DMS53 (cell line): Measurements from ENCODE around the gene CHRM4.

Source experiments
- DNase-seq: peaks from one replicate; lab custom pipeline; 2025; lab: John Stamatoyannopoulos, UW

CHRM4 gene

DNA sequence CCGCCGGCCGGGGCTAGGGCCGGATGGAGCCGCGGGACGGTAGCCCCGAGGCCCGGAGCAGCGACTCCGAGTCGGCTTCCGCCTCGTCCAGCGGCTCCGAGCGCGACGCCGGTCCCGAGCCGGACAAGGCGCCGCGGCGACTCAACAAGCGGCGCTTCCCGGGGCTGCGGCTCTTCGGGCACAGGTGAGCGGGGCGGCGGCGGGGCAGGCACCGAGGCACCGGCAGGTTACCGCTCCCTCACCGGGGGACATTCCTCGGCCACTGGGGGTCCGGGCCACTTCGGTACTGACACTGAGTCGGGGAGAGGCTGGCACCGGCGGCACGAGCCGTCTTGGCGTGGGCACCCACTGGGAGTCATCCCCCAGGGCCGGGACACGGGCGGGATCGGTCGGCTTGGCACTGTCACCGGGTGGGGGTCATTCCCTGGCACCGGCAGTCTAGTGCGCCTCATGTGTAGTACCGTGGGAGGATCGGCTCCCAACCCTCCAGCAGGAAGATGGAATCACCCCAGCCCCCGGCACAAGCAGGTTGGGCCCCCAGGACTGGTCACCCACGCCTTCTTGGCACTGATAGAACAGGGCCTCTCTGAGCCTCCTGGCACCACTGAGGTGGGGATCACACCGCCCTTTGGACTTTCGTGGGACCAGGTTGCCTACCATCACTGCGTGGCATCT is 43.8 kb downstream of the CHRM4 start:
- peak; percentile 36 for DNase-seq

DNA sequence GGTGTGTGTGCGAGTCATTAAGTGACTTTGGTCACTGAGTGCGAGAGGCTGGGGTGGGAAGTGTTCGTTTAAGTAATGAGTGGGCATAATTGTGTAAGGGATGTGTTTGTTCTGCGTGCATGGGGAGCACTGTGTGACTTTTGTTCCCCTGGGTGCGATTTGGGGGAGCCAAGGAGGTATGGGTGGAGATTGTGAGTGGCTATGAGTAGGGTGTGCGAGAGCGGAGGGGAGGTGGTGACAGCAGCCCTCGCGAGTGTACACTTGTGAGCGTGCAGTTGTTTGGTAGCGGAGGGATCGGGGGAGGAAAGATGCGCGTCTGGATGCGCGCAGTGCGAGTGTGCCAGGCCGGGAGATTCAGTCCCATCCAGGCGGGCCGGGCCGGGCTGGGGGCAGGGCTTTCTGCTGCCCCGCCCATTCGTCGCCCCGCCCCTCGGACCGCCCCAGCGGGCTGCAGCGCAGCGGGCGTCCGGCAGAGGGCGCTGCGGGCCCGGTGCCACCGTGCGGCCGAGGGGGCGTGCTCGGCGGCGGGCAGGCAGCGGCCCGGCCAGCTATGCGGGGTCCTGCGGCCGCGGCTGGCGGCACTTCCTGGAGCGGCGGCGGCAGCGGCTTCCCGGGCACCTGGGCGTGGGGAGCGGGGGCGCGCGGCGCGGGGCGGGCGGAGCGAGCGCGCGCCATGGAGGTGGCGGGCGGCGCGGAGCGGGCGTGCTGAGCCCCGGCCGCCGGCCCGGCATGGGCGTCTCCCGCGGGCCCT is 44.5 kb downstream of the CHRM4 start, which contains the start of gene DGKZ:
TSS of gene DGKZ (plus strand) at position 578 of the 751 bp plus-strand sequence. CDS start 197 bp downstream, outside the sequence.
- peak; percentile 88 for DNase-seq

DNA sequence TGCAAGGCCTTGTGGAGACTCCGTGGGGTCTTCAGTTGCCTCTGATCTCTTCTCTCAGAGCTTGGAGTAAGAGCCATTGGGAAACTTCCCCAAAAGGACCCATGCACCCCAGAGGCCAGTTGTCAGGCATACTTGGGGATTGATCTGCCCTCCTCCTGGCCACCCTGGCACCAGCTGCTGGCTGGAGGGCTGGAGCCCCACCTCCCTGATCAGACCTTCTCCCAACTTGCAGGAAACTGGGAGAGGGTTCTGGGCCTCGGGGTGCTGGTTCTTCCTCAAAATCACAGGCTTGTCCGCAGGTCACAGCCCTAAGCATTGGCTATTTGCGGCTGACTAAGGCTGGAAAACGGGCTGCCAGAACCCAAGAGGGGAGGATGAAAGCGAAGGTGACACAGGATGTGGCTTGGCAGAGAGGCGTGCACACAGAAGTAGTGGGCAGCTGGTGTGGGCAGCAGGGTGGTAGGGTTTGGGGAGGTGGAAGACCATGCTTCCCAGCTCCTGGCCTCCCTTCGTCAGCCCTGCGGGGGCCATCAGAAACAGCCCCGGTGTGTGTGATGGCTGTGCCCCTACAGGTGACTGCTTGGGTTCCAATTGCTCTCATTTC is 45.6 kb downstream of the CHRM4 start:
- no peak for DNase-seq

DNA sequence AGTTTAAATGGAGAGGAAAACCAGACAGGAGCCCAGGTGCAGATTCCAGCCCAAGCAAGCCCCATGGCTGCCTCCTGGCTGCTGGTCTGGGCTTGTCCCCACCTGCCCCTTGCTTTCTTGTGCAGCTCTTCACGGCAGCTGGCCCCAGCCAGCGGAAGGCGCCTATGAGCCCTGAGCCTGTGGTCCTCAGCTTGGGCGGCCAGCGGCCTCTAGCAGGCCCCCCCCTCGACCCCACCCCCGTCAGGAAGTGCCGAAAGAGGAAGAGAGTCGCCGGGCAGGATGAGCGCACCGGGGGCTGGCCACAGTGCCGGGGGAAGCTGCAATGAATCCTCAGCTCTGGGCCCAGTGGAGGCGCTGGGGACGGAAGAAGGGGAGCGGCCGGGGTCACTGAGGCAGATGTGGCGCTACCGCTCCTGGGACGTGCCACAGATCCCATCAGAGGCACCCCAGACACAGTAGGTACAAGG is 46.4 kb downstream of the CHRM4 start:
- no peak for DNase-seq

DNA sequence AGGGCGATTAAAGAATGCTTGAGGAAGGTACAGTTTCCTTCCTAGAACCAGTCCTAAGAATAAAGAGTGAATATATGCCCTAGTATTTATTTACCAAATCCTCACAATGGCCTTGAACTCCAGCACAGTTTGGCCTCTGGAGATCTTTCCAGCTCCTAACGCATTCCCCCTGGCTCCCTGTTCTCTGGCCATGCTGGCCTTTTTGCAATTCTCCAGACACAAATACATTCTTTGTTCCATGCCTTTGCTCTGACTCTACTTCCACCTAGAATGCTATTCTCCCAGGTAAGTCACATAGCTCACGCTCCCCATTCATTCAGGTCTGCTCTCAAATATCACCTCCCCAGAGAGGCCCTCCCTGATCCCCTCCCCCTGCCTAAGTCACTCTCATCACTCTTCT is 48.1 kb downstream of the CHRM4 start:
- no peak for DNase-seq

DNA sequence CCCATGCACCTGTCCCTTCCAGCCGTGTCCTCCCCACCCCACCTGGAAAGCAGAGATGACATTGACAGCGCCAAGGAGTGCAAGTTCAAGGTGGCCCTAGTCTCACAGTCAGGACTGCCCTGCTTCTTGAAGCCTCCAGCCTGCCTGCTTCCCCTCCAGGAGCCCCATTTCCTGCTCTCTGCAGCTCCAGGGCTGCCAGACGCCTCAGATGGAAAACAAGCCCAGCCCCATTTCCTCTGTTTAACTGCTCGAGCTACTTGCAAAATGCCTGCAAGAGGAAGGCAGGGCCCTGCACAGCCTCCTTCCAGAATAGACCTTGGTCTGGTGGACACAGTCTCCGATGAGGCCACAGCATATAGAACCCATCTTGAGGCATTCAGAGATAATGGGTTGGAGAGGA is 49.3 kb downstream of the CHRM4 start:
- DNase-seq: no peak

DNA sequence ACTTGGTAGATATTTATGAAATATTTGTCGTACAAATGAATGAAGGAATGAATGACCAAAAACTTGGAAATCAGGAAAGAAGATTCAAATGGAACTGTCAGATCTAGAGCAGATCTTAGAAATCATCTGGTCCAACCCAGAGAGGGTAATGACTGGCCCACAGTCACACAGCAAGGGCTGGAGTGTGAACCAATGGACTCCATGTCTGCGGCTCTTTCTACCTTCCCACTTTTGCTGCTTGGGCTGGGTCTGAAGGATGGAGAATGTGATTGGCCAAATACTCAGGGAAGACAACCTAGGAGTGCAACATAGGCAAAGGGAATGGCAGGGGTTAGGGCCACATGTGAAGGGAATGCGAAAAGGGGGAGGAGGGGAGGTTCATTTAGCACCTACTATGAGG is 50.1 kb downstream of the CHRM4 start:
- no peak for DNase-seq

DNA sequence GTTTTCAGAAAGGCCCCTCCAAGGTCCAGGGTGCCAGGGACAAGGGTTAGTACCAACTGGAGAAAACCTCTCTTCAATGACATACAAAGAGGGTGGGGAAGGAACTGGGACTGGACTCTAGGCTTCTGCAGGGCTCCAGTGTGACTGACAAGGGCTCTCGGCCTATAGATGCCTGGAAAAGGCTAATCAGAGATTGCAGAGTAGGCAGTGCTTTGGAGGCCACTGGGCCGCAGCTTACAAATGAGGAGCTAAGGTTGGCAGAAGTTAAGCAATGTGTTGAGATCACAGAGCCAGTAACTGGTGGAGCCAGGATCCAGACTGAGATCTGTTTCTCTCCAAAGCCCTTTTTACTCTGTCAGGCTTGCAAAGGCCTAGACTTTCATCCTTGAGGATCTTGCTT is 51.8 kb downstream of the CHRM4 start:
- no peak for DNase-seq

DNA sequence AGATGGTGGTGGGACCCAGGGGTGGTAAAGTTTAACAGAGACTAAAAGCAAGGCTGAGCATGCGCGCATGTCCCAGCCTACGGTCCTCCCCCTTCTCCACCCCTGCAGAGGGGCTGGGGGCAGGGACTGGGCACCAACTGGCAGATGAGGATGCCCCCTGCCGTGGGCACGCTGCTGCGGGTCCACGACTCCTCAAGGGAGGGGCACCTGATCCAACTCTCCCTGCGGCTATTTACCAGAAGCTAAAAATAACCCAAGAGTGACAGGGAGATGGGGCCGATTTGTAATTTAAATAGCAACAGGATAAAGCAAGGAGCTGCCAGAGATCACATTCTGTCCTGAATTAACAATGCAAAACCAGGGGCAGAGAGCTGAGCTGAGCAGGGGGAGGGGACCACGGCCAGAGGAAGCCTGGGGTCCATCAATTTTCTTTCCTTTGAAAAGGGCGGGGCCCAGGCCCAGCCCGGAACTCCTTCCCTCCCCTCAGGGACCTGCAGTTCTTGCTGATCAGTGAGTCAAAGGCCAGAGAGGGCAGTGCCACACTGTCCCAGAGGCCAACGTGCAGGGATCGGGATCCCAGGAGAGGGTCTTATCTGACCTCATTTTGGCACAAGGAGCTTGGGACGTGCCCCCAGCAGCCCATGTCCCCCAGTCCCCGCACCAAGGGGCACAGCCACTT is 52.4 kb downstream of the CHRM4 start:
- DNase-seq: no peak

DNA sequence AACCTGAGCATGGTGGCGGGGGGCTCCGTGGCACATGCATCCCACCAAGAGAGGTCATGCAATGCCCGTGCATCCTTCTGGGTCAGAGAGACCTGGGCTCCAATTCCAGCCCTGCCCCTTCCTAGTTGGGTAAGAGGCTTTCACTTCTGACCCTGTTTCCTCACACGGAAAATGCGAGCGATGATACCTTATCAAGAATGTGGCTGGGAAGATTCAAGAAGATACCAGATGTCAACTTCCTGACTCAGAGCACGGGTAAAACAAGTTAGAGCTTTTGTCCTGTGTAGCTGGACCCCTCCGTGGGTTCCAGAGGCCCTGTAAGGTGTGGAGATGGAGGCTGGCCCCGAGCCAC is 53.0 kb downstream of the CHRM4 start:
- DNase-seq: no peak

DNA sequence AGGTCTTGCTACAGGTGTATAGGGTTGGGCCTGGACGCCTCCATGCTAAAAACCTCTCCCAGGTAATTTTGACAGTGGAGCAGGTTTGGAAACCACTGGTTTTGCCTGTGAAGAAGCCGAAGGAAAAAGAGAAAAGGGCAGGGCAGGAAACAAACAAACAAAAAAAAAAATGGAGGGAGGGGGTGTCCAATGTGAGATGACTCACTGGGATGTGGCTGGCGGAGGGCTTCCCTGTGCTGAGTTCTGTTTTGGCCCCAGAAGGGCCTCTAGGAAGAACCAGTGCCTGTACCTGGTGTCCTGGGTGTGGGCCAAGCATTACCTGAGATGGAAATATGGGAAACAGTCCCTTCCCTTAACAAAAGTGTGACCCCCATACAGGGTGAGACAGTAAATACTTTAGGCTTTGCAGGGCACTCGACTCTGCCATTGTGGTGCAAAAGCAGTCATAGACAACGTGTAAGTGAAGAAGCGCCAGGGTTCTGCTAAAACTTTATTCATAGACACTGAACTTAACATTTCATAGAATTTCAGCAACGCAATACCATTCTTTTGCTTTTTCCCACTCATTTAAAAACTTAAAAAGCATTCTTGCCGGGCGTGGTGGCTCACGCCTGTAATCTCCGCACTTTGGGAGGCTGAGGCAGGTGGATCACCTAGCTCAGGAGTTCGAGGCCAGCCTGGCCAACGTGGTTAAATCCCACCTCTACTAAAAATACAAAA is 53.8 kb downstream of the CHRM4 start:
- DNase-seq: no peak

DNA sequence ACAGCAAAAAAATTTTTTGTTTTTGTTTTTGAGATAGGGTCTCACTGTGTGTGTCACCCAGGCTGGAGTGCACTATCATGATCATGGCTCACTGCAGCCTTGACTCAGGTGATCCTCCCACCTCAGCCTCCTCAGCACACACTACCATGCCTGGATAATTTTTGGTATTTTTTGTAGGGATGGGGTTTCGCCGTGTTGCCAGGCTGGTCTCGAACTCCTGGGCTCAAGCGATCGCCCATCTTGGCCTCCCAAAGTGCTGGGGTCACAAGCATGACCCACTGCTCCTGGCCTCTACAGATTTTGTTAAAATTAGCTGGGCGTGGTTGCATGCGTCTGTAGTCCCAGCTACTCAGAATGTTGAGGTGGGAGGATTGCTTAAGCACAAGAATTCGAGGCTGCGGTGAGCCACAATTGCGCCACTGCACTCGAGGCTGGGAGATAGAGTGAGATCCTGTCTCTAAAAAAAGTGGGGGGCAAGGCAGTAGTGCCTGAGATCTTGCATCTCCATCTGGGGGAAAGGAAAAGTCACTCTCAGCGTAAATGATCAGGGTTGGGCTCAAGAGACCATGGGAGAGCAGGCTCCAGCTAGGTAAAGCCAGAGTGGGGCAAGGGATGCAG is 54.9 kb downstream of the CHRM4 start:
- no peak for DNase-seq

DNA sequence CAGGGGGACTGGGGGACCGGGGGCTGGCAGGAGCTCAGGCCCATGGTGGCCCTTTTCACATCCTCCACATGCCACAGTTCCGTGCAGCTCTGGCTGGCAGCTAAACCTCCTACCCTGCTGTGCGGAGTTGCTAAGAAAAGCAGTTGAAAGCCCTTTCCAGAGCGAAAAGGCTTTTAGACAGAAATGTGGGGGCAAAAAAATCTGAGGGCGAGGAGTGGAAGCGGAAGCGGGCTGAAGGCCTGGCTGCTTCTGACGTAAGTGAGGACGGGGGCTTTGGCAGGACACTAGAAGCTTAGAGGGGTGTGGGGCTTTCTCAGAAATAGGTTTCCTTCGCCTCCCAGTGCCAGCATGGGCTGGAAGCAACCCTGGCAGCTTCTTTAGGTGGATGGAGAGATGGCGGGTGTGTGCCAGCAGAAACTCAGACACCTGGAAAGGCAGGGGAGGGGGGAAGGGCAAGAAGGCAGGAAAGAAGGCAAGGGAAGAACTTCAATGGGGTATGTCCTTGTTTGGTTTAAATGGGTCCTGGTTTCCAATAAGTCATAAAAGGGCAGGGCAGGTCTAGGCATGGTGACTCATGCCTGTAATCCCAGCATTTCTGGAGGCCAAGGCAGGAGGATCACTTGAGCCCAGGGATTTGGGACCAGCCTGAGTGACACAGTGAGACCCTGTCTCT is 55.5 kb downstream of the CHRM4 start:
- DNase-seq: no peak

DNA sequence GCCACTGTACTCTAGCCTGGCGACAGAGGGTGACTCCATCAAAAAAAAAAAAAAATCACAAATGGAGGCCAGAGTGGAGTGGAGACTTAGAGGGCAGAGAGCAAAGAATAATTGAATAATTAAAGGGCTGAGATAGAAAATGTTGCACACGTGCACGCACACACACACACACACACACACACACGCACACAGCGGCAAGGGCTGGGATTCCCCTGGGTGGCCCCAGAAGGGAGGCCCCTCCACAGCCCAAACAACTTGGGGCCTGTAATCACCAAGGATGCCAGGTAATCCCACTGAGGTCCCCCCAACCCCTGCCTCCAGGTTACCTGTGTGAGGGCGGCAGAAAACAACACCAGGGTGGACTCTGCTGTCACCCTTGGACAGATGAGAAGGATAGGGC is 56.3 kb downstream of the CHRM4 start:
- no peak for DNase-seq

DNA sequence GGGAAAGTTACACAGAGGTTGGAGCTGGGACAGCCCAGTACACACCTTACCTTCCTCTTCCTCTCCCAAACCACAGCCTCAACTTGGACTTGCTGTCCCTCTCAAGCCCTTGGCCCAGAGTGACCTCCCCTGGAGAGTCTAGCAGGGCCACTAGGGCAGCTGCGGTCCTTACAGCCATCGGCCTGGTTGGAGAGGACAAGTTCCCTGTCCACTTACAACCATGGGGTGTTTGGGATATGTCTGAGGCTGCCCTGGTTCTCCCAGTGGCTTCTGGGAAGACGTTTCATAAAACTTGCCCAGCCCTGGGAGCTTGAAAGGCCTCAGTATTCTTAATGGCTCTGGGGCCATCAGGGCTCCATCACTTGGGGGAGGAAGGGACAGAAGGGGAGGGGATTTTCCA is 57.4 kb downstream of the CHRM4 start:
- no peak for DNase-seq
